HG02610 (cell line): ENCODE results near the gene KIF21A.
A peak's percentile ranks its signal among the peaks of the same experiment; 100 is the strongest.
"Not testable (repeated sequence)": the region's sequence is repeated elsewhere in the genome, so short reads cannot be mapped to it uniquely, and the experiment has no call there.

Source experiments
- ATAC-seq: cut with Tn5 transposase; IDR thresholded peaks from one replicate; pipeline ENCODE4 v1.9.1; 2021; ENCODE audit warnings: mild to moderate bottlenecking, moderate library complexity; ENCODE audit not compliant: unreplicated experiment

Gene KIF21A

GRCh38 chr12:39351153-39351552 is 91.8 kb downstream of the KIF21A start:
- ATAC-seq: no peak

GRCh38 chr12:39348941-39349626 is 93.8 kb downstream of the KIF21A start:
- no peak for ATAC-seq

- no peak for ATAC-seq
Observed at GRCh38 chr12:39348523-39348922, 94.4 kb downstream of the KIF21A start.

GRCh38 chr12:39344926-39345325 is 98.0 kb downstream of the KIF21A start:
- ATAC-seq: no peak

- no peak for ATAC-seq
Observed at GRCh38 chr12:39343665-39344064, 99.3 kb downstream of the KIF21A start.

- ATAC-seq: no peak
Observed at GRCh38 chr12:39341761-39342160, 101.2 kb downstream of the KIF21A start.

- ATAC-seq: peak; percentile 96
Observed at GRCh38 chr12:39341179-39341578, 101.7 kb downstream of the KIF21A start.

GRCh38 chr12:39332661-39333175 is 110.2 kb downstream of the KIF21A start:
- no peak for ATAC-seq

GRCh38 chr12:39331539-39332261 is 111.2 kb downstream of the KIF21A start:
- no peak for ATAC-seq

GRCh38 chr12:39329876-39330275 is 113.0 kb downstream of the KIF21A start:
- ATAC-seq: no peak

GRCh38 chr12:39329018-39329417 is 113.9 kb downstream of the KIF21A start:
- ATAC-seq: no peak

GRCh38 chr12:39327965-39328364 is 115.0 kb downstream of the KIF21A start:
- ATAC-seq: no peak

- no peak for ATAC-seq
Observed at GRCh38 chr12:39327510-39327909, 115.4 kb downstream of the KIF21A start.

GRCh38 chr12:39319180-39319579 is 123.7 kb downstream of the KIF21A start:
- ATAC-seq: no peak

- no peak for ATAC-seq
Observed at GRCh38 chr12:39314547-39314946, 128.4 kb downstream of the KIF21A start.

GRCh38 chr12:39309516-39309915 is 133.4 kb downstream of the KIF21A start:
- ATAC-seq: no peak

GRCh38 chr12:39301422-39301821 is 141.5 kb downstream of the KIF21A start:
- no peak for ATAC-seq

- no peak for ATAC-seq
Observed at GRCh38 chr12:39300799-39301198, 142.1 kb downstream of the KIF21A start.

- ATAC-seq: no peak
Observed at GRCh38 chr12:39297891-39298290, 145.0 kb downstream of the KIF21A start.

- no peak for ATAC-seq
Observed at GRCh38 chr12:39296496-39296895, 146.4 kb downstream of the KIF21A start.

GRCh38 chr12:39295593-39295992 is 147.3 kb downstream of the KIF21A start:
- ATAC-seq: not testable (repeated sequence)

GRCh38 chr12:39294715-39295114 is 148.2 kb downstream of the KIF21A start:
- no peak for ATAC-seq
